Ovary (tissue), 9 donors: Measurements from ENCODE around the gene SLC51B. TPM values are rescaled to one million over a fixed set of nuclear protein-coding genes. Genes with fewer than 3 reads are reported as not detected.

Experiments
- DNase-seq, 5 donors: peaks; one replicate each; pipeline ENCODE4 v3.0.0-alpha.2; 2019 to 2020
- H3K27ac ChIP-seq, 2 donors: fragments of 200-600 bp; one replicate each; pipeline versions ENCODE4 v1.5.1 to v1.8.0; 2019 to 2022
- H3K27me3 ChIP-seq: fragments of 200-600 bp; one replicate; pipeline ENCODE4 v1.8.0; 2022
- H3K36me3 ChIP-seq: fragments of 200-600 bp; sonication (generic); one replicate; pipeline ENCODE4 v1.5.1; 2019
- H3K4me1 ChIP-seq: one replicate; pipeline ENCODE4 v1.8.1; 2013; ENCODE audit warnings: mild to moderate bottlenecking, moderate library complexity; ENCODE audit not compliant: insufficient read depth
- H3K4me3 ChIP-seq: fragments of 200-600 bp; sonication (generic); one replicate; pipeline ENCODE4 v1.5.1; 2017
- H3K9me3 ChIP-seq, 2 donors: fragments of 200-600 bp in 1 of 2; sonication (generic) in 1 of 2; one replicate each; pipeline versions ENCODE4 v1.5.1 to v1.8.1; 2013 to 2019; ENCODE audit warnings: mild to moderate bottlenecking in 1 of 2, moderate library complexity in 1 of 2
- CTCF ChIP-seq, 3 donors: fragments of 450-650 bp in 2 of 3; fragments of 200-600 bp in 1 of 3; IDR thresholded peaks; one replicate each; pipeline versions ENCODE4 v1.5.1 to v1.8.0; 2016 to 2022; ENCODE audit warnings: antibody characterized with exemption in 3 of 3, mild to moderate bottlenecking in 1 of 3
- EP300 ChIP-seq: sonication (generic); formaldehyde crosslinking; IDR thresholded peaks from one replicate; pipeline ENCODE4 v1.6.1; 2017; ENCODE audit warnings: antibody characterized with exemption
- POLR2A ChIP-seq: fragments of 450-650 bp; IDR thresholded peaks from one replicate; pipeline ENCODE4 v1.6.1; 2017; ENCODE audit warnings: antibody characterized with exemption, mild to moderate bottlenecking, moderate library complexity
- WGBS, 3 donors: extraction: QIAGEN DNeasy Blood & Tissue Kit in 1 of 3; methylation state at CpG; one replicate each; pipeline versions ENCODE4 v1.1.5 to v1.1.7; 2013 to 2017; 5-methylcytosine and 5-hydroxymethylcytosine counted together
- intact Hi-C, 4 donors: fragments of 100-400 bp; cut with DNase I; formaldehyde crosslinking; loops; one replicate each; pipeline versions ENCODE4 v1.11.0 to v1.15.1; 2022 to 2023
- polyA plus RNA-seq, 2 donors: library from polyadenylated mRNA; stranded (reverse); fragments of 200-250 nt in 1 of 2; fragments of 350-450 nt in 1 of 2; fragmentation: Illumina TruSeq in 1 of 2; extraction: RNeasy Lipid Tissue Mini Kit (QIAGEN cat#74804) in 1 of 2; gene quantifications; one replicate each; pipeline ENCODE4 v1.2.3, GENCODE V29; 2013 to 2014
- total RNA-seq, 7 donors: library from RNA; depleted of rRNA in 2 of 7; stranded (reverse); fragments of >200 nt in 2 of 7; fragmentation: NEBNext Ultra II Directional in 3 of 7; extraction: Animal tissue kit (Norgen Biotek cat#: 25700) in 3 of 7; gene quantifications; one replicate each; pipeline versions ENCODE4 v1.1.0 to v1.2.4, GENCODE V29; 2016 to 2023
- donor health status: DM: no; HTN: no; CAD: no; lungs with moderate emphysema.
- donor health status: DM: no; HTN: no; CAD: no.
- donor health status: Bipolar disorder and iron deficiency.
- donor health status: DM: yes; HTN: yes; CAD: no.
- donor health status: DM: no; HTN: no; CAD: no.
- donor health status: DM: yes; HTN: yes; CAD: no.

The SLC51B gene
- total and polyA plus RNA-seq, 9 donors = 0.22 to 0.31 (median 0.27) TPM; not detected in 6

DNA sequence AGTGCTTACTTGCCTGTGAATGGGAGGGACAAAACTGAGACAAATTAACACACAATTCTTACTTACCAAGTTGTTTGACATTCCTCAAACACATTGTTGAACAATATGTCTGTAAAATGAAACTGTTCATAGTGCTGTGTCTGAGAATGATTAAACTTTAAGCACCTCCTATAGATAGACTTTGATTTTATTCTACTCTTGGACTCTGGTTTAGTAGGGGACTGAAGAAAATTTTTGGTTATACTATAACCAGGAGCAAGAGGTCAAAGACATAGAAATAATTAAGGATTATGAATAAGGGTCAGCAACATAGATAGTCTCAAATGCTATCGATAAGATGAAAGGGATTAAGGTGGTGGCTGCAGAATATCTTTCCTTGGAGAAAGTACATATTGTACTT, 7.9 kb upstream of the SLC51B start:
- no peaks in the 10 kb centered on the region for H3K9me3 ChIP-seq
- no peak for DNase-seq
- intact Hi-C loops = loop anchor here in 3 of 4 donors (10.0 kb wide), 2 partner anchors 47 to 303 kb away; no protein-coding TSS in a partner anchor
- H3K27me3 ChIP-seq = no peaks in the 10 kb centered on the region
- TF ChIP-seq POLR2A = no peak
- TF ChIP-seq EP300 = no peak
- no peak for TF ChIP-seq CTCF (IDR thresholded peaks at IDR 0.05)
- no peaks in the 10 kb centered on the region for H3K4me1 ChIP-seq
- no peaks in the 10 kb centered on the region for H3K36me3 ChIP-seq
- H3K27ac ChIP-seq = no peak overlapping the region
- 55 to 66% (median 57%) methylated on average over 1 of the region's 1 CpG for WGBS, 3 donors
- no peak overlapping the region for H3K4me3 ChIP-seq

DNA sequence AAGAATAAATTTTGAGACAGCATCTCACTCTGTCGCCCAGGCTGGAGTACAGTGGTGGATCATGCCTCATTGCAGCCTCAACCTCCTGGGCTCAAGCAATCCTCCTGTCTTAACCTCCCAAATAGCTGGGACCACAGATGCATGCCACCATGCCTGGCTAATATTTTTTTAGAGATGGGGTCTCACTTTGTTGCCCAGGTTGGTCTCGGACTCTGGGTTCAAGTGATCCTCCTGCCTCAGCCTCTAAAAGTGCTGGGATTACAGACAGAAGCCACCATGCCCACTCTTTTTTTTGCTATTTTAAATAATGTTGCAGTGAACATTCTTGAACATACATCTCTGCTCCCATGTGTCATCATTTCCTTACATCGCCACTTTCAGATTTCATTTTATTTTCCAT, 6.8 kb upstream of the SLC51B start:
- intact Hi-C loops = loop anchor here in 3 of 4 donors (10.0 kb wide), 2 partner anchors 46 to 304 kb away; no protein-coding TSS in a partner anchor

DNA sequence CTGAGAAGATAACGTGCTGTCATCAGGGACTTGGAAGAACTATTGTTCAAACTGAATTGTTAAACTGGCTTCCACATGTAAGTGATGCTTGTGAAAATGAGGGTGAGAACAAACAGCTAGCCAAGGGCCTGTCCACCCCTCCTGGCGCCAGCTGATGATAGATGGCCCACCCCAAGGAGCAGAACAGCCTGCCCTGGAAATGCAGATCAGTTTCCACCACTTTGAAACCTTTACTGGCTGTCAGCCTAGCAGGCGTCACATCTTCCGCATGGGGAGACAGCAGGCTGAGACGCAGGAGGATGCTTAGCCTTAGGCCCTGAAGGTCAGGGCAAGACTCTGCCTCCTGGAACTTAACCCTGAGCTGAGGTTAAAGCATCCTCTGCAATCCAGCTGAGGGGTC, 6.4 kb upstream of the SLC51B start:
- no peaks in the 10 kb centered on the region for H3K27me3 ChIP-seq
- intact Hi-C loops = loop anchor here in 3 of 4 donors (10.0 kb wide), 2 partner anchors 46 to 304 kb away; no protein-coding TSS in a partner anchor
- 47 to 68% (median 68%) methylated on average over 5 of the region's 5 CpGs for WGBS, 3 donors
- no peaks in the 10 kb centered on the region for H3K36me3 ChIP-seq
- TF ChIP-seq EP300 = no peak
- no peak for TF ChIP-seq POLR2A
- TF ChIP-seq CTCF (IDR thresholded peaks at IDR 0.05) = no peak
- no peaks in the 10 kb centered on the region for H3K4me1 ChIP-seq
- H3K9me3 ChIP-seq = no peaks in the 10 kb centered on the region
- DNase-seq = no peak
- no peak overlapping the region for H3K27ac ChIP-seq
- no peak overlapping the region for H3K4me3 ChIP-seq

More for the DNA sequence above, 6.8 kb upstream of the SLC51B start:
- Histone ChIP-seq H3K27ac (no peak overlapping the region), H3K4me3 (no peak overlapping the region), H3K9me3 (no peaks in the 10 kb centered on the region), H3K36me3 (no peaks in the 10 kb centered on the region), H3K4me1 (no peaks in the 10 kb centered on the region), H3K27me3 (no peaks in the 10 kb centered on the region)
- 92 to 93% (median 93%) methylated on average over 3 of the region's 3 CpGs for WGBS, 3 donors
- no peak for DNase-seq
- no peak for TF ChIP-seq POLR2A
- TF ChIP-seq EP300 = no peak
- no peak for TF ChIP-seq CTCF (IDR thresholded peaks at IDR 0.05)

DNA sequence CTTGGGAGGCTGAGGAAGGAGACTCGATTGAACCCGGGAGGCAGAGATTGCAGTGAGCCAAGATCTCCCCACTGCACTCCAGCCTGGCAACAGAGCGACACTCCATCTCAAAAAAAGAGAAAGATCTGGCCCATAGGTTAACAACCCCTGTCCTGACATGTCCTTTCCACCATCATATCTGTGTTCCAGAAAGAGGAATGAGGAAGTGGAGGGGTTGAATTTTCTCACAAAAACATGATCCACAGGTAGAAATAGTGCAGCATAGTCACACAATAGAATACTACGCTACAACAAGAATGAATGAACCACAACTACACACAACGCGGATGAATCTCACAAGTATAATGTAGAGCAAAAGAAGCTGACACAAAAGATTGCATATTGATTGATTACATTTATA, 4.7 kb upstream of the SLC51B start:
- H3K27me3 ChIP-seq = no peaks in the 10 kb centered on the region
- H3K36me3 ChIP-seq = no peaks in the 10 kb centered on the region
- WGBS, 3 donors = 84 to 89% (median 86%) methylated on average over 6 of the region's 6 CpGs
- intact Hi-C loops = no loop called here
- no peak for TF ChIP-seq POLR2A
- TF ChIP-seq CTCF (IDR thresholded peaks at IDR 0.05) = no peak
- no peak for TF ChIP-seq EP300
- H3K4me3 ChIP-seq = no peak overlapping the region
- no peak overlapping the region for H3K27ac ChIP-seq
- no peak for DNase-seq
- no peaks in the 10 kb centered on the region for H3K9me3 ChIP-seq
- peaks cover 2% of the 10 kb centered on the region for H3K4me1 ChIP-seq
